NCI-H524 (cell line): ENCODE results near the gene CPEB1.
"Not testable (repeated sequence)": the region's sequence is repeated elsewhere in the genome, so short reads cannot be mapped to it uniquely, and the experiment has no call there.

Experiments used
- DNase-seq, 2 experiments: peaks; one replicate each; lab custom pipeline; 2025; lab: John Stamatoyannopoulos, UW

The CPEB1 gene

DNA sequence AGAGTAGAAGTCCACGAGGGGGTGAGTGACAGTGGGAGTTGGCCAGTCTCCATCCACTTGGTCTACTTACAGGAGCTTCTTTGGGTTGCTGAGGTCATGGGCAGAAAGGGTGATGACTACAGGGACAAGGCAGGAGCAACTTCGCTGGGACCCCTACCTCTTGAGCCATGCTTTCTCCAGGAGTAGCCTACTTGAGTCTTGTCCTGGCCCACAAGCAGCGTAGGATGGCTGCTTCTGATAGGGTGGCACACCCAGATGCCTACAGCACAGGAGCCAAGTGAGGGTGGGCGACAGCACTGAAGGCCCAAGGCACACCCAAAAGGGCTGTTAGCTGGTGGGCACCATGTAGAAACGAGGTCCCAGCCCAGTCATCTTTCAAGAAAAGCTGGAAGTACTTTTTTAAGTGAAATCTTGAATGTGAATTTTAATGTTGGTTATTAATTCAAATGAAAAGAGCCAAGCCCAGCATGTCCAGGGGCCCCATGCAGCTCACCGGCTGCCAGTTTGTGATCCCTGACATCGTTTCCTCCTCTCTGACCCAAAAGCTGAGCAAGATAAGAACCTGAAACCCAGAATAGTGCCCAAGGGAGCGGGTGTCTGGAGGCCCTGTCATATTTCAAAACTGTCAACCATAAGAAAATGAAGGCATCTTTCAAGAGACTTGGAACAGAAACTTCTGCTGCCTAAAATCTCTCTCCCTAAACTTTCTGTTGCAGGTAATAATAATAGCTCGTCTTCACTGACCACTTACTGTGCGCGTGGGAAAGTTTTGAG, 2.2 kb upstream of the CPEB1 start:
- DNase-seq: no peak

DNA sequence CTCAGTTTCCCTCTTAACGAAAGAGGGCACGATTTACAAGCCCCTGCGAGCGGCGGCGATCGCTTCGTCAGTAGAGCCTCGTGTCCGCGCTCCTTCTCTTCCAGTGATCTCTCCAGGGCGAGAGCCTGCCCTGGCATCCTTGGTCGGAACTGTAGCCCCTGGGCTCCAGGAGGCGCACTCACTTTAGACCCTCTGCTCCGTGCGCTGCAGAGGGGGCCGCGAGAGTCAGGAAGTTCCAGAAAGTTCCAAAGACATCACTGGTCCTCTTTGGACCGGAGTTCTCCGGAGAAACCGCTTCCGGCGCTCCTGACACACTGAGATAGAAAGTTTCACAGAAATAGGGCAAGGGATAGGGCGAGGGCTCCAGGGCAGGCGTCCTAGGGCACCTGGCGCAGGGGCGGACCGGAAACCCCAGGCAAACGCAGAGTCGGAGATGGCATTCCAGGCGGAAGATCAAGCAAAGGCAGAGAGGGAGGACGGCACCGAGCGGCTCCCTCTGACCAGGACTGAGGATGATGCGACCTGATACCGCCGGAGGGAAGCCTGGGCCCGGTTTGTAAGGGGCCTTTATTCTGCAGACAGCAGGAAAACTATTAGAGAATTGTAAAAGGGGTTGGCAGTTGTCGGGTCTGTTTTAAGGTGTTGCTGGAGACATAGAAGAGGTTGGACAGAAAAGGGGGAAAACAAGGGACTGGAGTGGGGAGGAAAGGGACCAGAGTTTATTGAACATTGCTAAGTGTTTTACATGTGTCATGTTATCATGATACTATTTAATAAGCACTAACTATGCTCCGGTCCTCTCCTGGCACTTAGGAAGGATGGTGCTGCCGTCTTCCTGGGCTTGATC, 1.3 kb upstream of the CPEB1 start:
- DNase-seq: no peak

DNA sequence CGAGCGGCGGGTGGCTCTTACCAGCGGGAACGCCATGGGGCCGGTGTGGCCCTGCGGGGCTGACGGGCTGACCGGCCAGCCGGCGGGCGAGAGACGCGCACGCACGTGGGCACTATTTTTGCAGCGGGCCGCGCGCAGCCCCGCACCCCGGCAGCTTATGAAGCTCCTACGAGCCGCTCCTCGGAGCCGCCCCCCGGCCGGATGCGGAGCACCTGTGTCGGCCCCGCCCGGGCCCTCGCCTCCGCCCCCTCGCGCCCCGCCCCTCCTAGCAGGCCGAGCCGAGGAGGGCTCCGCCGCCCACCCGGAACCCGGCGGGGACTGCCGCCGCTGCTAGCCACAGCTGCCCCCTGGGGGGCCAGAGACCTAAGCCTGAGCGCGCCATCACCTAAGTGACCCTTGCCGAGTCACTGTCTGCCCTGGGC, 683 bp upstream of the CPEB1 start:
- DNase-seq: peak; percentile 48 to 69

DNA sequence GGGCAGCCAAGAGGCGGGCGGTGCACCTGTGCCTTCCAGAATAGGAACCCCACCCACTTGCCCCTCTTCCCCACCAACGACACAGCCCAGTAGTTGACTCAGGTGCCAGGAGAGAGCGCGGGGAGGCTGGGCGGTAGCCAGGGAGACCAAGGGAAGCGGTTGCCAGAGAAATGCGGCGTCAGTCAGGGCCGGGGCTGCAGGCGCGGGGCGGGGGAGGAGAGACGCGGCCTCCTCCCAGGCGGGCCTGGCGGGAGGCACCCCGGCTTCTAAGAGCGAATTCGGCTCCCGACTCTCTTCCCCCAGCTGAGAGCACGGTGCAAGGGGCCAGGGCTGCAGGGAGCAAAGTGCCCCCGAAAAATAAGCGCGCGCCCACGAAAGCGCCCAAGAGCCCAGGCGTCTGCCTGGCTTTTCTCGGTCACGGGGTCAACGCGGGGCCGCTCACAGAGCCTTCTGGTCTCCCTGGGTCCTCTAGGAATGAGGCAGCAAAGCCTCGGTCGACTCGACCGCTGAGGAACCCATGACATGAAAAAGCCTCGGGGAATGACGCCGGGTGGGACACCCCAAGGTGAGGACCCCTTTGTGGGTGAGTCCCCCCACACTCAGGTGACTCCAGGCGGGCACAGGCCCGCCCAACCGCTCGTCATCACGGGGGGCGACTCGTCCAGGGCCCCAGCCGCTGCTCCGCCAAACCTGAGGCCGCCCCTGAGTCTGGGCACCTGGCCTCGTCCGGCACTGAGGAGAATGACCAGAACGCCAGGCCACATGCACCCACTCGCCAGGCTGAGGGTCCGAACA, 716 bp downstream of the CPEB1 start:
- DNase-seq: peak in 1 of 2 experiments; percentile 33

DNA sequence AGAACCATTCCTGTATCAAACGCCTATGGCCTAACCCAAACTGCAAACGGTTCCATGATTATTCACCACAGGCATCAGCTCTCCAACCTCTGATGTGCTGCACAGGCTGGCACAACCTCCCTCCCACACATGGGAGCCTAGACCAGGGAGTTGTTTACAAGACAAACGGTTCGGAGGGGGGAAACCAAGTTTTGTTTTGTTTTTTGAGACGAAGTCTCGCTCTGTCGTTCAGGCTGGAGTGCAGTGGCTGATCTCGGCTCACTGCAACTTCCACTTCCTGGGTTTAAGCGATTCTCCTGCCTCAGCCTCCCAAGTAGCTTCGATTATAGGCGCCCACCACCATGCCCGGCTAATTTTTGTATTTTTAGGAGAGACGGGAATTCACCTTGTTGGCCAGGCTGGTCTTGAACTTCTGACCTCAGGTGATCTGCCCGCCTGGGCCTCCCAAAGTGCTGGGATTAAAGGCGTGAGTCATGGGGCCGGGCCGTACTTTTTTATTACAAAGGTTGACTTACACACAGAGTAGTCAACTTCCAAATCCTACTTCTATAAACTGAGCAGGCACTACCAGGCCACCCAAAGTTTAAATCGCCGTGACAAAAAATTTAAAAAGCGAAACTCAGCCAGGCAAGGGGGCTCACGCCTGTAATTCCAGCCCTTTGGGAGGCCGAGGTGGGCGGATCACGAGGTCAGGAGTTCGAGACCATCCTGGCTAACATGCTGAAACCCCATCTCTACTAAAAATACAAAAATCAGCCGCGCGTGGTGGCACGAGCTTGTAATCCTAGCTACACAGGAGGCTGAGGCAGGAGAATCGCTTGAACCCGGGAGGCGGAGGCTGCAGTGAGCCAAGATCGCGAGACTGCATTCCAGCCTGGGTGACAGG, 2.0 kb downstream of the CPEB1 start:
- DNase-seq: not testable (repeated sequence)

DNA sequence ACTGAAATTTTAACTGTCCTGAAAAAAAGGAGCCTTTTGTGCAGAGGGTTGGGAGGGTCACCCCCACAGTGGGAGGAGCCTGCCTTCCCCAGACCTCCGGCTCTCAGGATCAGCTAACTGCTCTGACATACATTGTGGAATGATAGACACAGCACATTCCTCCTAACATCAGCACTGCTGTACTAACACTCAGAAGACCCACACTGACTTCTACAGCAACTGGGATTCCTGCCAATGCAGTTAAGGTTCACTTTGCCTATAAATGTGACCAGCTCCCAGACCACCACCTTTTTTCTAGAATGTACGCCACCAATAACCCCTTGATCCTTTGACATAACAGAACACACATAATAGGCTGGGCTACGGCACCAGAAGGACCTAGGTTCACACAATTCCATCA, 3.2 kb downstream of the CPEB1 start:
- no peak for DNase-seq

DNA sequence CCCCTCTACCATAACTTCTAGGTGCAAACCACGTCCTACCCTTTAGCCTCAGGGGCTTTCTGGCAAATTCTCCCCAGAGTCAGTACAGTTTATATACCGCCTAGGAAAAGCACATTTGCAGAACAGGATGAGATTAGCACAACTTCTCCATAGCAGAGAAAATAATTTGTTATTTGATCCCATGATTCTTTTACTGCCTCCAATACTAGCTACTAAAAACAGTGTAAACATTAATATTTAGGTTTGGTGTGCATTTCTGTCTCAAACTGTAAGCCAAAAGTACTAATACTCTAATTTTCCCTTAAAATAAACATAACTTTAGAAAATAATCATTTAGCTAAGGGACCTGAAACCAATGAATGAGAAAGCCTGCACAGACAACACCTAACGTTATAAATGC, 4.5 kb downstream of the CPEB1 start:
- no peak for DNase-seq

DNA sequence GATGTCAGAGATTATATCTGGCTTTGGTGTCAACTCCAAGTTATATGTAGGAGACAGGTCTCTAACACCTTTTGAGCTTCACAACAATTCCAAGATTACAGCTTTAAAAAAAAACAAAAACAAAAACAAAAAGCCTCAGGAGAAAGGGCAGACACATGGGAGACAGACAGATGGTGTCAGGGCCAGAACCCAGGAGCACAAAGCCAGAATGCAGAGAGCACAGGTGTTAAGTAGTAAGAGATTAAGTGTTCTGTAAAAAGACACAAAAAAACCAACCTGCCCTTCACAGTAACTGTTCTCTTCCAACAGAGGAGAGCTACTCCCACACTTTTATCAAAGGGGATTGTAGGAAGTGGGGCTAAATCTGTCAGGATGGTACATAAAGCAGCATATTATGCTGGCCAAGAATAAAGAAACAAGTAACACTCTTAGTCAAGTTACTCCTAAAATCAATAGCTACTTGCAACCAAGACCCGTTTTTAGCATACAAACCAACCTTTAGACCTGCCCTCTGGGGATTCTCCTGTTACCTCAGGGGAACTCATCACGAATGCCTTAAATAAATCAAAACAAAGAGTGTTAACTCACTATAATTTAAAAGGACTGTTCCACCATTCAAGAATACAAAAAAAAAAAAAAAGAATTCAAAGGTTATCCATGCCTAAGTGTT, 5.9 kb downstream of the CPEB1 start:
- peak; percentile 56 to 81 for DNase-seq

DNA sequence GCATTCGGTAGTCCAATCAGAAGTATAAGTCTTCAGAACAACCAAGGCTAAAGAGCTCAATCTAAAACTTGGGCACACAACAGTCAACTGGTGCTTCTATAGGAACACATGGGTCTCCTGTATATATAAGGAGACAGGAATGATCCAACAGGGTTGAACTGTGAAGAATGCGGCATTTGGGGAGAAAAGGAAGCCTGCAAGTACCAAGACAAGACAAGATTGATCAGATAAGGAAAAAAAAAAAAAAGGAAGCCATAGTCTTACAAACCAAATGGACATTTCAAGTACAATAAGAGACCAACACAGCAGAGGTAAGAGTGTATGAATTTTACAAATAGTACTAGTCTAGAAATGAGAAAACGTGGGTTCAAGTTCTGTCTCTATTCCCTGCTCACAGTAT, 6.5 kb downstream of the CPEB1 start:
- no peak for DNase-seq

DNA sequence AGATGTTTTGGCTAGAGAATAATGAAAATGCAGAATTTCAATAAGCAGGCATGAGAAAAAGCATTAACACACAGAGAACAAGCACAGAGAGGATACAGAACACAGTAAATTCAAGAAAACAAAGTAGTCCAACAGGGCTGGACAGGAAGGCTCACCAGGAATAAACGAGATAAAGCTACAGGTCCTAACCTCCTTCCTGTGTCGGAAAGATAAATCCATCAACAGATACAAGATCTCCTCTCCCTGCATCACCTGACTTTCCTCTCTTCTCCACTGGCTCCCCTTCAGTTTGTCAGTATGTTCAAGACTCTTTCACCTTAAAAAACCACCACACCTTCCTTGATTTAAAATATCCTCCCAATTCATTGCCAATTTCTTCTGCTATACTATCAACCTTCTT, 11.4 kb downstream of the CPEB1 start:
- DNase-seq: no peak

DNA sequence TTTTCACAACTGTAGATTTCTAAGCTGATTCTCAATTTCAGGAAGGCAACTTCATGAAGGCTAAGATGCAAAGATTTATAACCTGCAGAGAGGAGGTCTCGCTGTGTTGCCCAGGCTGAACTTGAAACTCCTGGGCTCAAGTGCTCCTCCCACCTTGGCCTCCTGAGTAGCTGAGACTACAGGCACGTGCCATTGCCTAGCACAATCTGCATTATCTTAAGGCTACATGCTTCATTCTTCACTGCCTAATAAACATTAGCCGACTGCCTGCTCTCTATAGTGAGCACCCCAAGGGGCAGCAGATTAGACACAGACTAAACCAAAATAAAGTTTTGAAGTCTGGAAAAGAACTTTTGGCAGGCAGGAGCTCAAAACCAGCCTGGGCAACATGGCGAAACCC, 17.1 kb downstream of the CPEB1 start:
- no peak for DNase-seq

DNA sequence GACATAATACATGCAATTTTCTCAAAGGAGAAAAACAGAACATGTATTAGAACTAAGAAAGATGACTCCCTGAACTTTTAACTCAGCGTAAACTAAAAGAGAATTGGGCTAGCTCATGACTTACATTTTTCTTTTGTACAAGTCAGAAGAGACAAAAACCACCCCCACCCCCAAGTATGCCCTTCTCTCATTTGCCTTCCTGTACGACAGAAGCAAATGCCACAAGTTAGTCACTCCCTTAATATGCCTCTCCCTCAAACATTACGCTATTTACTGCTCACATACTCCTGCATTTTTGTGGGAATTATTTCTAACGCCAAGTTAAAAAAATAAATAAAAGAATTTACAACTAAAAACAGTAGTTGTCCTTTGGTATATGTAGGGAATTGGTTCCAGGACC, 22.0 kb downstream of the CPEB1 start:
- no peak for DNase-seq

DNA sequence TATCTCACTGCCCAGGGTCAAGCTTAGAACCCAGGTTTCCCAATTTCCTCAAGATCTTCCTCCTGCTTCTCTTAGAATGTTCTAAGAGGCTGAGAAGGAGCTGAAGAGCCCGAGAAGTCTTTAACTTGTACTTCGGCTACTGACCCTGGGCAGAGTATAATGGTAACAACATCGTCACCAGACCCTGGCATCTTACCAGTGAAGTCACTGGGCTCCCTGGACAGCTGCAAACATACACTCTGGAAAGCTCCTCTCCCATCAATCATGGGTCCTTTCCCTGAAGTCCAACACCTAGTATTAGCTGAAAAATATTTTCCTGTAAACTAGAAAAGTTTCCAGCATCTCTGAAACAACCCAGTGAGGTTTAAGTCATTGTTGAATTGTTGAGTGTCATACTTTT, 22.7 kb downstream of the CPEB1 start:
- DNase-seq: no peak

DNA sequence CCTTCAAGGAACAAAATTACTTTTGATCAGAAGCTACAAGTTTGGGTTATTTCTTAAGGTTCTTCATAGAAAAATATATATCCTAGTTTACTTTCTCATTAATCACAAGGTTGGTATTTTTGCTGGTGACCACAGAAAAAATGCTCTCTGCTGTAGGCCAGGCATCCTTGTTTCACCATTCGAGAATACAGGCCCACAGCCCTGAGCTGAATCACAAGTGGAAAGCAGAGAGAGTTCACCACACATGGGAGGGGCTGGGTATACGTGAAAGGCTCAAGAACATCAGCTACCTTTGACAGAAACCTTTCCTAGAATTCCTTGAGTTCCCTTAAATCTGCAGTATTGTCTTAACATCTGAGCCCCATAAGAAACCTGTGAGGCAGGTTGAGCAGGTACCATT, 23.2 kb downstream of the CPEB1 start:
- DNase-seq: no peak

DNA sequence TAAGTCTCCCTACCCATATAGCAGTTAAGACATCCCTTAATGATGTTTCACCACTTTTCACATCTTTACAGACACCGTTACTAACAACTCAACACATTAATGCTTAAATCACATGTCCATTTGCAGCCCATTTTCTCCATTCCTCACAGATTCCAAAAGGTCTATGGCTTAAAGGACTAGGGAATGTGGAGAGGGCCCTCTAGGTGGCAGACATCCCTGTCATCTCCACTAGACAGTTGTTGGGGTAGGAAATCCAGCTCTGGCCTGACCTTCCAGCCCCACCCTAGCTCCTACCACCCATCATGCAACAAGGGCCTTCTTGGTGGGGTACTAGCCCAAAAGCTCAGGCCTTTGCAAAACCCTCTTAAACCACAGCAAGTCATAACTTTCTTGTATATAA, 25.2 kb downstream of the CPEB1 start:
- no peak for DNase-seq

DNA sequence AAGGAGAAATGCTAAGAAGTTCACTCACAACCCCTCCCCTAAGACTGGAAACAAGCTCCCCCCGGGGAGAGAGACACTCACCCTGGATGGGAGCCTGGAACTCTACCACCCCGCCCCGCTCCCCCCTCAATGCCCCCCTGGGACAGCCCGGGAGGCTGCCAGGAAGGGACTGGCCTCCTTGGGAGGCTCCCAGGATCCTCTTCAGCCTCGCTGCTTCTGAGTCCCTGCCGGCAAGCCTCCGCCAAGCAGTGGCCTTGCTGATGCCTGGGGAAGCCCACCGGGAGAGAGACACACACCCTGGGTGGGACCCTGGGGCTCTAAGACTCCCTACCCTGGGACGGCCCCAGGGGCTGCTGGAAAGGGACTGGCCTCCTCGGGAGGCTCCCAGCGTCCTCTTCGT, 33.4 kb downstream of the CPEB1 start:
- DNase-seq: no peak

DNA sequence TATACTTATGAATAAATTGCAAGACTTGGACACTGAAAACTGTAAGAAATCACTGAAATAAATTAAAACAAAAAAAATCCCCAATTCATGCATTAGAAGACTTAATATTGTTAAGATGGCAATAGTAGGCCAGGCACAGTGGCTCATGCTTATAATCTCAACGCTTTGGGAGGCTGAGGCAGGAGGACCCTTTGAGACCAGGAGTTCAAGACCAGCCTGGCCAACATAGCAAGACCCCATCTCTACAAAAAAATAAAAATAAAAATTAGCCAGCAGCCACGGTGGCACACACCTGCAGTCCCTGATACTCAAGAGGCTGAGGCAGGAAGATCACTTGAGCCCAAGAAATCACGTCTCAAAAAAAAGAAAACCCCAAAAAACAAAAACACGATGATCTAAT, 35.8 kb downstream of the CPEB1 start:
- no peak for DNase-seq

DNA sequence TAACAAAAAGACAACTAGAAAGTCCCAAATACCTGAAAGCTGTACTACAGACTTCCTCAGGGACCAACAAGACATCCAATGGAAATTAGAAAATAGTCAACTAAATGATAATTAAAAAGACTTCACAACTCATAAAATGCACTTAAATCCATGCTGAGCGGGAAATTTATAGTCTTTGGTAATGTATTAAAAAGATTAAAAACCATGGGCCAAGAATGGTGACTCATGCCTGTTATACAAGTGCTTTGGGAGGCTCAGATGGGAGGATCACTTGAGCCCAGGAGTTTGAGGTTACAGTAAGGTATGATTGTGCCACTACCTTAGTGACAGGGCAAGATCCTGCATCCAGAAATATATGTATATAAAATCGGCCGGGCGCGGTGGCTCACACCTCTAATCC, 45.0 kb downstream of the CPEB1 start:
- no peak for DNase-seq

DNA sequence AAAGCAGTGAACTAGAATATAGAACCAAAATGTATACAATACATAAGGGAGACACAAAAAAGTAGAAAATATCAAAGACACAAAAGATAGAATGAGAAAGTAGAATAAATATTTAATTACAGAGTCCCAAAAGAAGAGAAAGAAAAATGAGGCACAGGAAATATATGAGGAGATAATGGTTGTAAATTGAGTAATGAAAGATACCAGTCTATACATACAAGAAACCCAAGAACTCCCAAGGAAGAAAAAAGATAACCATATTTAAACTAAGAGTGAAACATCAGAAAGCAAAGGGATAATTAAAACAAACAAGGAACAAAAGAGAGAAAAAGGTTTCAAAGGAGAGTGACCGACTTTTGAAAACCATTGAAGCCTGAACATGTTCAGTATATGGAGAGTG, 47.3 kb downstream of the CPEB1 start:
- no peak for DNase-seq

DNA sequence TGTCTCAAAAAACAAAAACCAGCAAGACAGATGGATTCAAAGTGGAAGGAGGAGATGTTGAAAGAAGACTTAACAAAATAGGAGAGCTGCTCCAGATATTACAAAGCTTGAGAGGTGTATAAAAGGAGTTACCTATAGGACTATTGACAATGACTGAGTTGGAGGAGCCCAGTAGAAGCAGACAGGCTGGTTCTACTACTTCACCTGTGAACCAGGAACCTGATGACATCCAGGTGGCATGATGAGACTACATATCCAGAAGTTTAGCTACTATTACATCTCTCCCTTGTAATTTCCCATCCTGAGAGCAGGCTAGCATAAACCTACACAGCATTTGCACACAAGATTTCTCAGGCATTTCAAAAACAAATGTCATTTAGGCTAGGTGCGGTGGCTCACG, 49.3 kb downstream of the CPEB1 start:
- no peak for DNase-seq

DNA sequence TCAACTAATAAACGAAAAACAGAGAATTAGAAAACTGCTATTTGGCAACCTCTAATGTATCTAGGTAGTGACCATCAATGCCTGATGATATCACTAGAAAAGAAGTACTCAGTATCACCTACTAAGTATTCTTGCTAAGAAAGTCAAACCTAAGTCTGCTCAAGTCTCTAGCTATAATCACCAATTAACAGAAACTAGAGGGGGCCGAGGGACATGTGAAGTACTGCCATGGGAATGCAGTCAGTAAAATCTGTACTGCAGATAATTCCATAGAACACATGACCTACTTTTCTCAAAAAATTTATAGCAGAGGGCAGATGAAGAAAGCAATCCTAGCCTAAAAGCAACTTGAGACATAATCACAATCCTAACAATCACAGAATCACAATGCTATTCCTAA, 51.4 kb downstream of the CPEB1 start:
- no peak for DNase-seq
